Hematopoietic multipotent progenitor cell treated with erythropoietin and hydrocortisone succinate and interleukin-3 and kit ligand, for 4 days (in vitro differentiated cells): ENCODE measurements around the gene PARVG.

Source experiments
- DNase-seq: peaks from one replicate; pipeline ENCODE4 v3.0.0-alpha.2; 2015

Gene PARVG

DNA sequence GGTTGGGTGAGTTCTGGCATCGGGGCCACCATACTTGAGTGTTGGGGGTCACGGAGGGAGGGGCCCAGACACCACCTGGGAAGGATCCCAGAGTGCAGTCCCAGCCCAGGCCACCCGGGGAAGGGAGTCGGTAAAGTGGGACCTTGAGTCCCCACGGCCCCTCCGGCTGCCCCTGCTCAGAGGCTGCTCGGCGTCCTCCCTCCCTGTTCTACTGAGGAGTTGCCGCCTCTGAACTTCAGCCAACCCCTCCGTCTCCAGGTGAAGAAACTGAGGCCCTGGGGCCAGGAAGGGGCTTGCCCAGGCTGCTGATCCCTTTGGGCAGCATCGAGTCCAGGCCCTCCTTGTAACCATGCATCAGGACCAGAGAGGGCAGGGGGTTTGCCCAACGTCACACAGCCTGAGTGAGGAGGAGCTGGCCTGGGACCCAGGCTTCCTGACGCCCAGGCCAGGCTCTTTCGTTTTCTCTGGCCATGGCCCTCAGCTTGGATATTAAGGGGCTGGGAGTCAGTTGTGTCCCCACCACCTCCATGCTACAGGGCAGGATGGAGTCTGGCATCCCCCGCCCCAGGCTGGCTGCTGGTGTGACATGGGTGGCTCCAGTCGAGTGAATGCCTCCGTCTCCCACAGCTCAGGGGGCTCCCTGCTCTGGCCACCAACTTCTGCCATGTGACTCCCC, 1.3 kb downstream of the PARVG start:
- peak; percentile 64 for DNase-seq

DNA sequence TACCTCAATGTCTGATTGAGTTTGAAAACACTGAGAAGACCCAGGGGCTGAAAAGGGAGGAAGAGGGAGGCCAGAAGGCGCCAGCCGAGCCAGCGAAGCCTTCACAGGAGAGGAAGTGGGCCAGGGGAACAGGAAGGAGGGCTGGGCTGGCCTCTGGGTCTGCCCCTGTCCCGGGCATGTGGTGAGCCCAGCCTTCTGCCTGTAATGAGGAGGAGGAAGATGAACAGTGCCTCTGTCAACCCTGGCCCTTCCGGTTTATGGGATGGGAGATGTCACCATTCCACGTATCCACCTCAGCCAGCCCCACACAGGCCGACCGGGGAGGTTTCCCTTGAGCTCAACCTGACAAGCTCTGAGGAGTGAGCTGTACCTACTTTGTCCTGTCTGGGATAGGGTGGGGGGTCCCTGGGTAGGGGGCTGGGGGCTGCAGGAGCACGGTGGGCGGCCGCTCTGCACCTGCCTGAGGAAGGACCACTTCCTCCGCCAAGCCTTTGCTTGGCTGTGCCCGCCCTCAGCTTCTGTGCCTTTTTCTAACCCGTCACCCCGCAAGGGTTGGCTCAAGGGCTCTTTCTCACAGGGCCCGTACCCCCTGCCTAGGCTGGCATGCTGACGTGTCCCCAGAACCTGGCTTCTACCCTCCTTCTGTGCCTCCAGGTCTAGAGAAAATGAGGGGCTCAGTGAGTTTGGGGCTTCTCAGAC, 2.0 kb downstream of the PARVG start:
- DNase-seq: peak; percentile 89

DNA sequence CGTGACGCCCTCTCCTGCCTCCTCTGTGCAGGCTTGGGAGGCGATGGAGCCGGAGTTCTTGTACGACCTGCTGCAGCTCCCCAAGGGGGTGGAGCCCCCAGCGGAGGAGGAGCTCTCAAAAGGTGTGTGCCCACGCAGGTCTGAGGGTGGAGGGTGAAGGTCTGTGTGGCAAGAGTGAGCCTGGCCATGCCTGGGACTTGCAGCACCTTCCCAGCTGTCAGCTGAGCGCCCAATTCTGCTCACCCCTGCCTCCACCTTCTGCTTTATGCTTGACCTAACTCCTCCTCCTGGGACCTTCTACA, 2.5 kb downstream of the PARVG start:
- DNase-seq: no peak

DNA sequence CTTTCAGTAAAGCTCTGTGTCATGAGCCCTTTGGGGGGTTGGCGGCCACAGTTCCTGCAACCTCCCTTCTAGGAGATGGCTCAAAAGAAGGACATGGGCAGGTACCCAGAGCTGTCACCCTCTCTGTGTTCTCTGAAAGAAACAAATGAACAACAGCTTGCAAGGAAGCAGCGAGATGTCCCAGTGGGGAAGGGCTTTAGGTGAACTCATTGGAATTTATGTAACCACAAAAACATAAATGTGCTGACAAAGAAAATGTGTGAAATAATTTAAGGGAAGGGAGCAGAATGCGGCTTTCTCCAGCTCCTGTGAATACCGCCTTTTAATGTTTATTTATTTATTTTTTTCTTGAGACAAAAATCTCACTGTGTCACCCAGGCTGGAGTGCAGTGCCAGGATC, 3.3 kb downstream of the PARVG start:
- no peak for DNase-seq

DNA sequence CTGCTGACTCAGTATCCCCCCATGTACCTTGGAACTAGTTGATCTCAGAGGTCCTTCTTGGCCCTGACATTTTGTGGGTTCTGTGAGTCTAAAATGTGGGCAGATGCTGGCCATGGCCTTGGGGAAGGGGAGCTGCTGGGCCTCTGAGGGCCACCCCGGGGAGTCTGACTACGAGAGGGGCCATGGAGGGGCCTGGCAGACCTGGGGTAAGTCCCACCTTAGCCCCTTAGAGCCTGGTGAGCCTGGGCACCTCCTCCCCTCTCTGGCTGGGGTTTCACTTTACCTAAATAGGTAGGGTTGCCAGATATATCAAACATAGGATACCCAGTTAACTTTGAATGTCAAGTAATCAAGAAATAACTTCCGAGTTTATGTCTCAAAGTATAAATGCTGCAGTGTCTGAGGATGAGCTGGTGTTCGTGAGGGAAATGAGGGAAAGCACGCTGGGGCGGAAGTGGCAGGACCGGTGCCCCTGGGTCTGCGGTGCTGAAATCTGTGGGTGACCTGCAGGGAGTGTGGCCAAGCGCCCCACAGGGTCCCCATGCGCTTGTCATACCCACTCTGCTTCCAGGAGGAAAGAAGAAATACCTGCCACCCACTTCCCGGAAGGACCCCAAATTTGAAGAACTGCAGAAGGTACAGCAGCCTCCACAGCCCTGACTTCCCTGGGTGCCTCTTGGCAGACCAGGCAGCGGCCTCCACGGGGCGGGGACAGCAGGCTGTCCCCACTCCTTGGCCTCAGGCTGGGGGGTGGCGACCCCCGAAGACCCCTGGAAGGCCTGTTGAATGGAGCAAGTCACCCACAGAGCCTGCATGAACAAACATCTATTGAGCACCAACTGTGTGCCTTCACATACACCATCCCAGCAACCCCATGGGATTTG, 4.8 kb downstream of the PARVG start:
- no peak for DNase-seq

DNA sequence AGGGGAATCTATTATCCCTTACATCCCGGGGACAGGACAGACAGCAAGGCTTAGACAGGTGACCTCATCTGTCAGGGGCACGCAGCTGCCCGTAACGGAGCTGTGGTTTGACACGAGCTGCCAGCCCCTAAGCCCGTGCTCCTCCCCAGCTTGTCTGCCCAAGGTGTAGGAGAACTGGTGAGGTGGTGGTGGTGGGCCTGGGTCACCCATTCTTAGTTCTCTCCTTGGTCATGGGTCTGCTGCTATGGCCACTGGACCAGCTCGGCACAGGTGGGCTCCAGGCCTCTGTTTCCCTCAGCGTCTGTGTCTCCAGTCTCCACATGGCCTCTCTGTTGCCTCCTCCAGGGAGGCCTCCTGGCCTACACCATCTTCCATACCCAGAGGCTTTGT, 5.4 kb downstream of the PARVG start:
- no peak for DNase-seq

DNA sequence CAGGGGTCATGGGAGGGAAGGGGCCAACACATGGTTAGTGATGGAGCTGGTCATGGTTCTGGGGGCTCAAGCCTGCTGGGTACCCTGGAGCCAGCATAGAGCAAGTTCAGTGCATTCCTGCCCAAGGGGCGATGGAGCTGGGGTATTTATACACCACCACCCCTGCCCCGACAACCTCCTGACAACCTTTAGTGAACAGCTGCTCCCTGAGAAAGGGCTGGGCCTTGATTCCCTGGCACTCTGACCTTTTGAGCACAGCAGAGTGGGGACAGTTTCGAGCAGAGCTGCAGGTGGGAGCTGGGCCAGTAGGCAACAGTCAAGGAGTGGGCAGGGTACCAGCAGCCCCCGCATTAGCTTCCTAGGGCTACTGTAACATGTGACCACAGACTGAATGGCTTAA, 6.0 kb downstream of the PARVG start:
- no peak for DNase-seq

DNA sequence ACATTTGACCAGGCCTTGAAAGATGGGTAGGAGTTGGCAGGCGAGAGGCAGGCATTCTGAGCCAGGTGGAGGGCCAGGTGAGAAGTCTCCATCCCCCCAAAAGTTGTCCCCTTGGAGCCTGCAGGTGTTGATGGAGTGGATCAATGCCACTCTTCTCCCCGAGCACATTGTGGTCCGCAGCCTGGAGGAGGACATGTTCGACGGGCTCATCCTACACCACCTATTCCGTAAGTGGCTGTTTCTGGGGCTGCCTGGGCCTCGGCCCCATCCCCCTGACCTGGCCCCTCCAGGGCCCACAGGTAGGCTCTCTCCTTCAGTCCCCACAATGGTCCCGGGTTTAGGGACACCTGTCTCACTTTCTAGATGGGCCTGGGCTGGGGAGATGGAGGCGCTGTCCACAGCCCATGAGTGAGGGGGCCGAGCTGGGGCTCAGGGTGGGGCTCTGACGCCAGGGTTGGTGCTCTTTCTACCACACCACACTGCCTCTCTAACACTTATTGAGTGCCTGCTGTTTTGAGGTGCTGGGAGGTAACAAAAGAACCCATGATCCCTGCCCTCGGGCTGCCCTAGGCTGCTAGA, 7.0 kb downstream of the PARVG start:
- no peak for DNase-seq

DNA sequence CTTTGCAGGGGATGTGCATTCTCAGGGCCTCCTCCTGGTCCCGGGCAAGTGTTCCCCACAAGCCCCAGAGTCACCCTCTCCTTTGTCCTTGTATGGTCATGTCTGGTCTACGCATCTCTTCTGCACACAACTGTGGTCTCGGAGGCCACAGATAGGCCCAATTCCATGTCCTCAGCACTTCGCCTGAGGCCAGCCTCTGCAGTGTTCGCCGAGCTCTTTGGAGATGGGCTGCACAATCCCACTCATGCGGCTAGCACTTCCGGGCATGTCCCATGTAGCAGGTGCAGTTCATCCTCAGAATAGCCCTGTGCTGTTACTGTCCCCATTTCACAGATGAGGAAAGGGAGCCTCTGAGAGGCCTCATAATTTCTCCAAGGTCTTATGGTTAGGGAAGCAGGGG, 7.6 kb downstream of the PARVG start:
- DNase-seq: no peak

DNA sequence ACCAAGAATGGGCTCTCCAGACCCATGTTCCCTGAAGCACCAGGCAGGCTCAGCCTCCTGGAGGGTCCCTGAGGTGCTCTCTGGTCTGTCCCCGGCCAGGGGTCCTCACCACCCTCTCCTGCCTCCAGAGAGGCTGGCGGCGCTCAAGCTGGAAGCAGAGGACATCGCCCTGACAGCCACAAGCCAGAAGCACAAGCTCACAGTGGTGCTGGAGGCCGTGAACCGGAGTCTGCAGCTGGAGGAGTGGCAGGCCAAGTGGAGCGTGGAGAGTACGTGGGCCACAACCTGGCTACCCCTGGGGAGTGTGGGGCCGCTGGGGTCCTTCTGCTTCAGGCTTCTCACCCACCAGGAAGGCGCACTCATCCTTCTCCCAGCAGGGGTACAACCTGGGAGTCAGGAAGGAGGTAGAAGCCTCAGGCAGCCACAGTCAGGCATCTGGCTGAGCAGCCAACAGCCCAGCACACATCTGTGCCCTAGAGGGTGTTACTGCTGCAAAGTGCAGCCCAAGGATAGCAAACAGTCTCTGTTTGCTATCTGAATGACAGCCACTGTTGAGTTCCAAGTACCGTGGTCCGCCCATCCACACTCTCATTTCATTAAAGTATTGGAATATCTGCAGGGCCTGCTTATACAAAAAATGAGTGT, 8.4 kb downstream of the PARVG start:
- DNase-seq: no peak

DNA sequence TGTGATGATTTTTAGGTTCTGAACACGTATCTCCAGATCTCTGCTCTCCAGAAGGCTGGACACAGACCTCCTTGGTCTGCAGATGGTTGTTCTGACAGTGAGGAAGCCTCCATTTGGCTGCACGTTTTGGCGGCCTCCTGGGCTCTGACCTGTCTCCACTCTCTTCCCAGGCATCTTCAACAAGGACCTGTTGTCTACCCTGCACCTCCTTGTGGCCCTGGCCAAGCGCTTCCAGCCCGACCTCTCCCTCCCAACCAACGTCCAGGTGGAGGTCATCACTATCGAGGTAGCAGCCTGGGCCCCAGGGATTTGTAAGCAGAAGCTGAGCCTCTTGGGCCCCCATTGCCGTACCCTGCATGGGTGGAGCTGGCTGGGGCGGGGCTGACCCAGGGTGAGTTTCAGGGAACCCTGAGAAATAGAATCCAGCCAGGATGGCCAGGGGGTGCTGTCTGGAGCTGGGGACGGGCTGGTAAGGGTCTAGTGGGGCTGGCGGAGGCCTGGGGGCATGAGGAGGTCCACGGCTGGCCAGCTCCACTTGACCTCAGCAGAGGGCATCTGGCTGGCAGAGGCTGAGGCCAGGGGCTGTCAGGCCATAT, 9.8 kb downstream of the PARVG start:
- DNase-seq: no peak

DNA sequence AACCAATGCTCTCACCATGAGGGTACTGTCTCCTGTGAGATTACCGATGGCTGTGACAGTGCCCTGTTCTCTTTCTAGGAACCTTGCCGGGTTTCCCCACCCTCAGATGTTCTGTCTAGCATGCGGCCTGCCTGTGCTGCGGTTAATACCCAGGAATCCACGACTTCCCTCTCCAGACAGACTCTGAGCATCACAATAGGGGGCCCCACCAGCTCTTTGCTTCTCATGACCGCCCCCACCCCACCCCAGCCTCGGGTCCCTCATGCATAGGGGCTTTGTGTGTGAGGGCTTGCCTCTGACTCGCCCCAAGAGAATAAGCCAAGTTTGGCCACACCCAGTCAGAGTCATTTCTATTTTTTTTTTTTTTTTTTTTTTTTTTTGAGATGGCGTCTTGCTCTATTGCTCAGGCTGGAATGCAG, 10.3 kb downstream of the PARVG start:
- DNase-seq: peak; percentile 35

DNA sequence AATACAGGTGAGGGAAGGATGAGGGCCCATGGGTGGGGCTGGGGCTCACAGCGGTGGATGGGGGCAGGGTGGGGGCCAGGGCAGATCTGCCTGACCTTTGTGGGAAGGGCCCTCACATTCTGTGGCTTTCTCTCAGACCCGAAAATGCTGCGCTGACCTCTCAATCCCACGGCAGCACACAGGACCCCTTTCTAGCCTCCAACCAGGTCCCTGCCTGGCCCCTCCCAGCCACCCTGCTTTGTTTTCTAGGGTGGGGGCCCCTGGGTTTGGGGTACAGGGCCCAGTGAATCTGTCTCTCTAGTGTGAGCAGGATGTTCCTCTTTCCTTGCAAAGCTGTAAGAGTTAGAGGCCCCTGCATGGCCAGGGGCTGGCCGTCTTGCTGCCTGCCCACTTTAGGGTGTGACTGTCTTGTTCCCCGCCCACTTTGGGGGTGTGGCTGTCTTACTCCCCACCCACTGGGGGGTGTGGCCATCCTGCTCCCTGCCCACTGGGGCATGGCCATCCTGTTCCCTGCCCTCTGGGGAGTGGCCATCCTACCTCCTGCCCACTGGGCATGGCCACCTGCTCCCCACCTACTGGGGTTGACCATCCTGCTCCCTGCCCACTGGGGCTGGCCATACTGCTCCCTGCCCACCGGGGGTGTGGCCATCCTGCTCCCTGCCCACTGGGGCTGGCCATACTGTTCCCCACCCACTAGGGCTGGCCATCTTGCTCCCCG, 11.5 kb downstream of the PARVG start:
- peak; percentile 91 for DNase-seq

DNA sequence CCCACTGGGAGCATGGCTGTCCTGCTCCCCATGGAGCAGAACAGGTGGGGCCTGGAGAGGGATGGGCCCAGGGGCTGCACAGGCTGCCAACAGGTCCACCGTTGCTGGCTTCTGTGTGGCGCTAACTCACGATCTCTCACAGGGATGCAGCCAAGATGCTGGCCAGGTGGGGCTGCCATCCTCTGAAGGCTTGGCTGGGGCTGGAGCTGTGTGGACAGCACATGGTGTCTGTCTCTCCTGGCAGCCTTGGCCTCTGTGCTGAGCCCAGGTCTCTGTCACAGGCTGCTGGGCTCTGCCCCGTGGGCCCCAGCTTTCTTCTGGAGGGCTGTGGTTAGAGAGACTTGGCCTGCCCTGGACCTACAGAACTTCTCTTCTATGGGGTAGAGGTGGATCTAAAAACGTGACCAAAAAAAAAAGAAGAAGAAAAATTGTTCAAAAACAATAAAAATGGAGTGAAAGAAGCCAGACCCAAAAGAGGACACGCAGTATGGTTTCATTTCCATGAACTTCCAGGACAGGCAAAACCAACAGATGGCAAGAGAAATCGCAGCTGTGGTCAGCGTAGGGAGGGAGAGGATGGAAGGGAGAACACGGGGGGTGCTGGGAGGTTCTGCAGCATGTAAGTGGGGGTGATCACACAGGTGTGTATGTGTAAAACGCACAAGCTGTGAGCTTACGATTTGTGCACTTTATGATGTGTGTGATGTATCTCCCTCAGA, 12.2 kb downstream of the PARVG start:
- no peak for DNase-seq

DNA sequence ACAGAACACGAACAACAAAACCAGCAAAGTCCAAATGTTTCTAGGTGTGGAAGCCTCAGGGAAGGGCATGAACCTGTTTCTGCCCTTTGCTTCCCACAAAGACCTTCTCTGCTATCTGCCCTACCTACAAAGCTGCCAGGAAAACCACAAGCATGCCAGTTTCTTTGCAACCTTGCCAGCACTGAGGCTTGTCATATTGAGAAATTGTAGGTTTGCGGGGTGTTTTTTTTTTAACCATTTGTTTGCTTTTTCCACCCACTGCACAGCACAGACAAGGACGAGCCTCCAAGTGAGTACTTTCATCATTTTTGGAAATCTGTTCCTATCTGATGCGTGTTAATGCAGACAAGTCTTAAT, 12.8 kb downstream of the PARVG start:
- DNase-seq: peak; percentile 60

DNA sequence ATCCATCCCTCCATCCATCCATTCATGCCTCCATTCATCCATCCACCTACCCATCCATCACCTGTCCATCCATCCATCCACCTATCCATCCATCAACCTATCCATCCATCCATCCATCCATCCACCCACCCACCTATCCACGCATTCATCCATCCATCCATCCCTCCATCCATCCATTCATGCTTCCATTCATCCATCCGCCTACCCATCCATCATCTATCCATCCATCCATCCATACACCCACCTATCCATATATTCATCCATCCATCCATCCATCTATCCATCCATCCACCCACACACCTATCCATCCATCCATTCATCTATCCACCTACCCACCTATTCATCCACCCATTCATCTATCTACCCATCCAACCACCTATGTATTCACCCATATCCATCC, 13.8 kb downstream of the PARVG start:
- DNase-seq: no peak

DNA sequence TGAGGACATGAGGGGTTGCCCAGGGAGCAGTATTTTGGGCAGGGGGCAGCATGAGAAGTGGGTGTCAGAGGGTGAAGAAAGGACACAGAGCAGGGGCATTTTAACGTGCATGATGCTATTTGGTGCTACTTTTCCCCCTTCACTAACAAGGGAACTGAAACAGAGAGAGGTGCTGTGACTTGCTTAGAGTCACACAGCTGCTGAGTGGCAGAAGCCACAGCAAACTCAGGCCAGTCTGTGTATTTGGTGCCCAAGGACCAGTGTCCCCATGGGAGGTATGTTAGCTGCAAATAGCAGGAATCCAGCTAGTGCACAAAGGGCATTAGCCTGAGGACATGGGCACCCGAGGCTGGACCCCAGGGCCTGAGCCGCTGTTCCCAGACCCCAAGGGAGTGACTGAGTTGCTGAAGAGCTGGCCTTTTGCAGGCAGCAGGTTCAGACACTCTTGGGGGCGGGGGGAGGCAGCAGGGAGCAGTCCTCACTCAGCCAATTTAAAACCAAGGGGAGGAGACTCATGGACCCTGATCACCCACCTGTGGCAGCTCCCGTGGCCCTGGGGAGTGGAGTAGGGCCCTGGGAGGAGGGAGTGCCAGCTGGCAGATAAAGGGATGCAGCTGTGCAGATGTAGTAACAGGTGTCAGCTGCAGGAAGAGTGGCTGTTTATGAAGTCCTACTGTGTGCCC, 14.6 kb downstream of the PARVG start:
- DNase-seq: no peak

DNA sequence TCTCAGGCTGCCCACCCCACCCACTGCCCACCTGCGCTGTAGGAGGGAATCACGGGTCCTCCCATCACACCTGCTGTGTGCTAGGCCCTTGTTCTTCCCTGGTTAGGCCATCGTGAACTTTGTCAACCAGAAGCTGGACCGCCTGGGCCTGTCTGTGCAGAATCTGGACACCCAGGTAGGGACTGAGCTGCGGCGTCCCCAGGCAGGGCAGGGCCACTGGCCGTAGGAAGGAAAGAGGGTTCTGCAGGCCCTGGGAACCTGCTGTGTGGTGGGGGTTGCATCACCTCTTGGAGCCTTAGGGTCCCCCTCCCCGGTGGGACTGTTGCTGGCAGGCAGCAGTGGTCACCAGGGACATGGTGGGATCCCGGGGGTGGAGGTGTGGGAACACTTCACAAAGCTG, 15.5 kb downstream of the PARVG start:
- no peak for DNase-seq

DNA sequence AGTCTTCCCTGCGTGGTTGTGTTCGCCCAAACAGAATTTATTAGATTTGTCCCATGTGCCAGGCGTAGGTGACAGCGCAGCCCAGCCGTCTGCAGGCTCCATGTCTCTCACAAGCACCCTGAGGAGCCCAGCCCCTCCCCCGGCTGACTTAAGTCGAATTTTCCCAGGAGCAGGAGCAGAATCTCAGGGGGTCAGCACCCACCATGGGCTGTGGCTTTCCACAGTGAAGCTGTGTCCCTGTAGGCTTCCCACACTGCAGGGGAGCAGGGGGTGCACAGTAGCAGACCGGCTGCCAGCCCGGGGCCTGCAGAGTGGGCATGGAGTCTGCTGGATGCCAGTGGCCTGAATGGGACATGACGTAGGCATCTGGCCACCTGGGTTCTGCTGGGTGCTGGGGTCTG, 16.0 kb downstream of the PARVG start:
- DNase-seq: no peak

DNA sequence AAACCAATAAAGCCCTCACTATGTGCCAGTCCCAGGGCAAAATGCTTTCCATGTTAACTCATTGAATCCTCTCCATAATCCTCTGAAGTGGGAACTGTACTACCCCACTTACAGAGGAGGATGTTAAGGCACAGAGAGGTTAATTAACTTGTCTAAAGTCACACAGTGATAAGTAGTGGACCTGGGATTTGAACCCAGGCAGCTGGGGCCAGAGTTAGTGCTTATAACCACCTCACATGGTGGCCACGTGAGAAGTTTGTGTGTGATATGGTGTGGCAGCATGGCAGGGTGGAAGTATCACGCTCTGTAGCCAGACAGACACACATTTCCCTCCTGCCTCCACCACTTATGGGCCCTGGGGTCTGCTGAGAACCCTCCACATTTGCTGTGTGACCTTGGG, 16.5 kb downstream of the PARVG start:
- no peak for DNase-seq

DNA sequence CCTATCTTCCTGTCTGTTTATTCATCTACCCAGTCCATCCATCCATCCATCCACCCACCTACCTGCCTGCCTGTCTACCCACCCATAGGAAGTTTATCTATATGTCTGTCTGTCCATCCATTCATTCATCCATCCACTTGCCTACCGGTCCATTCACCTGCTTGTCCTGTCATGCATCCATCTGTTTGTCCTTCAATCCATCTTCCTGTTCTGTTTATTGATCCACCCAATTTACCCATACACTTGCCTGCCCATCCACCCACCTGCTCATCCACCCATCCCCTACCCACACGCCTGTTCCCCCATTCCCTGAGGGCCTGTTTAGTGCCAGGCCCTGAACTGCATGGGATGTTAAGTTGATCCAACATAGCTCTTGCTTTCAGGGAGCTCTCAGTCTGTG, 18.4 kb downstream of the PARVG start:
- no peak for DNase-seq
